GM20431 (cell line): ENCODE measurements around the gene TRPM2.
"Not testable (repeated sequence)": the region's sequence is repeated elsewhere in the genome, so short reads cannot be mapped to it uniquely, and the experiment has no call there.

Experiments
- in situ Hi-C: fragments of 300-500 bp; cut with MseI, MboI; formaldehyde crosslinking; loops from one replicate; pipeline ENCODE4 v1.15.0; 2020; ENCODE audit warnings: low sequenced_read_pairs; ENCODE audit not compliant: unreplicated experiment

The TRPM2 gene

GRCh38 chr21:44384968-44385367 lies 31.5 kb downstream of the TRPM2 start:
- in situ Hi-C loops: no loop called here

GRCh38 chr21:44389335-44389734 lies 35.9 kb downstream of the TRPM2 start:
- in situ Hi-C loops: no loop called here

GRCh38 chr21:44390886-44391285 lies 37.5 kb downstream of the TRPM2 start:
- in situ Hi-C loops: no loop called here

GRCh38 chr21:44391345-44392091 lies 38.1 kb downstream of the TRPM2 start:
- in situ Hi-C loops: no loop called here

- in situ Hi-C loops: no loop called here
These were observed 38.8 kb downstream of the TRPM2 start for GRCh38 chr21:44392185-44392584.

GRCh38 chr21:44392916-44393315 lies 39.5 kb downstream of the TRPM2 start:
- in situ Hi-C loops: no loop called here

- in situ Hi-C loops: no loop called here
These were observed 41.3 kb downstream of the TRPM2 start for GRCh38 chr21:44394733-44395132.

GRCh38 chr21:44395260-44395659 lies 41.8 kb downstream of the TRPM2 start:
- in situ Hi-C loops: no loop called here

GRCh38 chr21:44396803-44397202 lies 43.4 kb downstream of the TRPM2 start:
- in situ Hi-C loops: not testable (repeated sequence)

- in situ Hi-C loops: no loop called here
These were observed 44.1 kb downstream of the TRPM2 start for GRCh38 chr21:44397431-44398031.

- in situ Hi-C loops: no loop called here
These were observed 45.1 kb downstream of the TRPM2 start for GRCh38 chr21:44398499-44398898.

GRCh38 chr21:44399151-44399954 lies 45.9 kb downstream of the TRPM2 start:
- in situ Hi-C loops: no loop called here

- in situ Hi-C loops: no loop called here
These were observed 46.8 kb downstream of the TRPM2 start for GRCh38 chr21:44399955-44400790.

- in situ Hi-C loops: no loop called here
These were observed 47.5 kb downstream of the TRPM2 start for GRCh38 chr21:44400791-44401385.

- in situ Hi-C loops: no loop called here
These were observed 48.2 kb downstream of the TRPM2 start for GRCh38 chr21:44401386-44402160.

- in situ Hi-C loops: no loop called here
These were observed 49.1 kb downstream of the TRPM2 start for GRCh38 chr21:44402323-44403105.

- in situ Hi-C loops: no loop called here
These were observed 49.9 kb downstream of the TRPM2 start for GRCh38 chr21:44403106-44404020.
